ENCODE results near the gene SLC25A42. TPM values are rescaled to one million over a fixed set of nuclear protein-coding genes. Genes with fewer than 3 reads are reported as not detected.

SLC25A42 gene
- total and polyA plus RNA-seq, 2 of the 4 experiments (the other 2 are of a cell fraction) = 2.0 to 9.9 TPM

- POLR2A ChIA-PET (ENCODE audit: unreplicated experiment) = no interaction called here
These were observed 37.7 kb downstream of the SLC25A42 start for GRCh38 chr19:19101540-19101939.

More at GRCh38 chr19:19101540-19101939, 37.7 kb downstream of the SLC25A42 start:
- no peak overlapping the region for H3K18ac ChIP-seq (ENCODE audit: low read depth, low read length)
- H2AK5ac ChIP-seq (ENCODE audit: low read depth, low read length) = no peak overlapping the region
- no peak overlapping the region for H3K4ac ChIP-seq (ENCODE audit: low read depth, low read length)
- no peak overlapping the region for H3K4me3 ChIP-seq (ENCODE audit: insufficient read depth, low read depth, low read length)
- no peak overlapping the region for H2BK15ac ChIP-seq (ENCODE audit: low read depth, low read length)
- intact Hi-C loops (cut with micrococcal nuclease) (no loop called here), in situ Hi-C loops (cut with MboI; ENCODE audit: low sequenced_read_pairs) (no loop called here), dilution Hi-C loops (cut with HindIII; ENCODE audit: low sequenced_read_pairs, unreplicated experiment) (no loop called here)
- H3K23ac ChIP-seq (ENCODE audit: low read depth, low read length) = no peak overlapping the region
- DNase-seq = no peak
- peaks cover 6% of the 10 kb centered on the region for H3K36me3 ChIP-seq (ENCODE audit: control insufficient read depth, insufficient read depth, low read length)
- no peak overlapping the region for H2BK20ac ChIP-seq (ENCODE audit: low read depth, low read length)
- H2BK5ac ChIP-seq (ENCODE audit: low read depth, low read length, poor library complexity, severe bottlenecking) = no peak overlapping the region
- TF ChIP-seq RFX5 (IDR thresholded peaks at IDR 0.05; ENCODE audit: low read depth, low read length) = no peak
- TF ChIP-seq FOS (IDR thresholded peaks at IDR 0.05; ENCODE audit: low read depth, low read length) = no peak
- TF ChIP-seq USF2 (IDR thresholded peaks at IDR 0.05; ENCODE audit: low read depth, low read length) = no peak
- no peak for TF ChIP-seq BHLHE40 (IDR thresholded peaks at IDR 0.05; ENCODE audit: low read depth, low read length)
- no peak for TF ChIP-seq CHD1 (IDR thresholded peaks at IDR 0.05; ENCODE audit: low read depth, low read length)
- no peak for TF ChIP-seq NFE2L2 (IDR thresholded peaks at IDR 0.05; ENCODE audit: low read depth, low read length)
- TF ChIP-seq RCOR1 (IDR thresholded peaks at IDR 0.05; ENCODE audit: insufficient replicate concordance, low read length) = no peak
- TF ChIP-seq RAD21 (IDR thresholded peaks at IDR 0.05; ENCODE audit: low read length) = no peak
- TF ChIP-seq CTCF (conservative IDR thresholded peaks at IDR 0.05; ENCODE audit: low read depth, low read length) = no peak
- no peak for TF ChIP-seq MAZ (IDR thresholded peaks at IDR 0.05; ENCODE audit: borderline replicate concordance, low read depth, low read length)
- no peak for TF ChIP-seq POLR2A (IDR thresholded peaks at IDR 0.05; ENCODE audit: low read depth, low read length)
- no peak for TF ChIP-seq SMC3 (IDR thresholded peaks at IDR 0.05; ENCODE audit: low read depth, low read length)
- no peak for TF ChIP-seq MXI1 (IDR thresholded peaks at IDR 0.05; ENCODE audit: borderline replicate concordance, low read depth, low read length)
- no peak for TF ChIP-seq CEBPB (IDR thresholded peaks at IDR 0.05; ENCODE audit: low read depth, low read length)
- no peak for TF ChIP-seq MAFK (IDR thresholded peaks at IDR 0.05; ENCODE audit: low read depth, low read length)
- no peak for TF ChIP-seq ELK1 (IDR thresholded peaks at IDR 0.05; ENCODE audit: borderline replicate concordance, low read depth, low read length)
- ATAC-seq (ENCODE audit: low read depth) = no peak
- CTCF ChIA-PET = no interaction called here
- no peak overlapping the region for H4K91ac ChIP-seq (ENCODE audit: insufficient read depth, low read depth, low read length)
- H3K9me3 ChIP-seq (ENCODE audit: control insufficient read depth, insufficient read depth, low read length) = no peaks in the 10 kb centered on the region
- H2BK120ac ChIP-seq (ENCODE audit: low read depth, low read length) = no peak overlapping the region
- no peak overlapping the region for H2AK9ac ChIP-seq (replicated peaks; ENCODE audit: low read depth, low read length, poor library complexity)
- BruUV-seq (replicated peaks) = no TSS peak
- 79% methylated on average over 3 of the region's 8 CpGs; no CpG with 5 or more reads in 1 of the 2 experiments for WGBS, 2 experiments (ENCODE audit: extremely low coverage in 2 of 2, insufficient read length in 1 of 2)
- H3K56ac ChIP-seq (ENCODE audit: extremely low read depth, insufficient read depth, low read length) = no peak overlapping the region
- no peak overlapping the region for H3K4me2 ChIP-seq (ENCODE audit: low read depth, low read length)
- H4K20me1 ChIP-seq (ENCODE audit: insufficient read depth, low read length) = no peaks in the 10 kb centered on the region
- H3K27me3 ChIP-seq (ENCODE audit: control insufficient read depth, insufficient read depth, low read length) = no peaks in the 10 kb centered on the region
- H3K14ac ChIP-seq (replicated peaks; ENCODE audit: low read depth, low read length) = no peak overlapping the region
- H3K9me1 ChIP-seq (ENCODE audit: insufficient read depth, low read length) = peaks cover 8% of the 10 kb centered on the region
- peaks cover 7% of the 10 kb centered on the region; the same call in 1 of the 2 replicates for H3K4me1 ChIP-seq (ENCODE audit: control insufficient read depth, insufficient read depth, low read length)
- no peak overlapping the region for H4K5ac ChIP-seq (ENCODE audit: low read depth, low read length)
- H3K9ac ChIP-seq (ENCODE audit: low read depth, low read length) = no peak overlapping the region
- H3K79me1 ChIP-seq (ENCODE audit: low read depth in 1 of 2, low read length in 2 of 2) = no peaks in the 10 kb centered on the region
- no peak overlapping the region for H2AFZ ChIP-seq (replicated peaks; ENCODE audit: low read length, poor library complexity)
- no peak overlapping the region for H3K27ac ChIP-seq (ENCODE audit: insufficient read depth, low read length)
- H4K8ac ChIP-seq (ENCODE audit: low read depth in 2 of 2, low read length in 2 of 2) = no peak overlapping the region
